ENCODE data around the gene NTN1. TPM values are rescaled to one million over a fixed set of nuclear protein-coding genes. Genes with fewer than 3 reads are reported as not detected.
"Not testable (repeated sequence)": the region's sequence is repeated elsewhere in the genome, so short reads cannot be mapped to it uniquely, and the experiment has no call there.

NTN1 gene
- total RNA-seq, 2 experiments from 2014 or later = not detected

GRCh38 chr17:9254841-9255240, 233.5 kb downstream of the NTN1 start:
- Mint-ChIP-seq H3K27ac (no peak overlapping the region), H3K9me3 (ENCODE audit: insufficient read depth) (no peaks in the 10 kb centered on the region), H3K27me3 (ENCODE audit: low read depth) (no peaks in the 10 kb centered on the region), H3K4me3 (no peak overlapping the region), H3K36me3 (ENCODE audit: low read depth) (peaks cover 4% of the 10 kb centered on the region), H3K4me1 (ENCODE audit: low read depth) (peaks cover 31% of the 10 kb centered on the region)
- ATAC-seq (no peak), DNase-seq (no peak)
- CTCF ChIA-PET = no interaction called here
- POLR2A ChIA-PET = no interaction called here

- DNase-seq (no peak), ATAC-seq (no peak)
- Mint-ChIP-seq H3K36me3 (ENCODE audit: low read depth) (peaks cover 4% of the 10 kb centered on the region), H3K27ac (no peak overlapping the region), H3K9me3 (ENCODE audit: insufficient read depth) (no peaks in the 10 kb centered on the region), H3K4me3 (no peak overlapping the region), H3K27me3 (ENCODE audit: low read depth) (no peaks in the 10 kb centered on the region), H3K4me1 (ENCODE audit: low read depth) (peaks cover 31% of the 10 kb centered on the region)
- ChIA-PET CTCF (no interaction called here), POLR2A (no interaction called here)
Observed at GRCh38 chr17:9255833-9256232, 234.5 kb downstream of the NTN1 start.

- ATAC-seq (no peak), DNase-seq (no peak)
- no peaks in the 10 kb centered on the region for H3K9me3 Mint-ChIP-seq (ENCODE audit: insufficient read depth)
- H3K4me1 Mint-ChIP-seq (ENCODE audit: low read depth) = peaks cover 28% of the 10 kb centered on the region
- ChIA-PET POLR2A (no interaction called here), CTCF (no interaction called here)
- H3K27me3 Mint-ChIP-seq (ENCODE audit: low read depth) = no peaks in the 10 kb centered on the region
- no peak overlapping the region for H3K4me3 Mint-ChIP-seq
- H3K27ac Mint-ChIP-seq = no peak overlapping the region
- H3K36me3 Mint-ChIP-seq (ENCODE audit: low read depth) = peaks cover 4% of the 10 kb centered on the region
Observed at GRCh38 chr17:9256361-9256750, 235.0 kb downstream of the NTN1 start.

- DNase-seq (no peak), ATAC-seq (no peak)
- Mint-ChIP-seq H3K27me3 (ENCODE audit: low read depth) (no peaks in the 10 kb centered on the region), H3K4me3 (no peak overlapping the region), H3K9me3 (ENCODE audit: insufficient read depth) (no peaks in the 10 kb centered on the region), H3K27ac (no peak overlapping the region), H3K36me3 (ENCODE audit: low read depth) (peaks cover 4% of the 10 kb centered on the region), H3K4me1 (ENCODE audit: low read depth) (peaks cover 27% of the 10 kb centered on the region)
- ChIA-PET CTCF (no interaction called here), POLR2A (no interaction called here)
Observed at GRCh38 chr17:9256751-9257629, 235.7 kb downstream of the NTN1 start.

GRCh38 chr17:9257630-9257965, 236.3 kb downstream of the NTN1 start:
- POLR2A ChIA-PET, H3K27ac Mint-ChIP-seq: not testable (repeated sequence)

GRCh38 chr17:9258115-9259015, 237.1 kb downstream of the NTN1 start:
- H3K36me3 Mint-ChIP-seq (ENCODE audit: low read depth) = peaks cover 2% of the 10 kb centered on the region
- CTCF ChIA-PET = no interaction called here
- no peak for DNase-seq
- no peaks in the 10 kb centered on the region for H3K27me3 Mint-ChIP-seq (ENCODE audit: low read depth)
- POLR2A ChIA-PET = interaction anchor here (0.6 kb wide), 1 partner anchor 17 kb away, joined by 3 read pairs; no protein-coding TSS in a partner anchor
- no peak overlapping the region for H3K4me3 Mint-ChIP-seq
- H3K4me1 Mint-ChIP-seq (ENCODE audit: low read depth) = peaks cover 16% of the 10 kb centered on the region
- no peak overlapping the region for H3K27ac Mint-ChIP-seq
- no peaks in the 10 kb centered on the region for H3K9me3 Mint-ChIP-seq (ENCODE audit: insufficient read depth)
- ATAC-seq = no peak

More at GRCh38 chr17:9257630-9257965, 236.3 kb downstream of the NTN1 start:
- H3K36me3 Mint-ChIP-seq (ENCODE audit: low read depth); H3K9me3 Mint-ChIP-seq (ENCODE audit: insufficient read depth); DNase-seq; ATAC-seq; CTCF ChIA-PET; H3K27me3 Mint-ChIP-seq (ENCODE audit: low read depth); H3K4me3 Mint-ChIP-seq: not testable (repeated sequence)
- H3K4me1 Mint-ChIP-seq (ENCODE audit: low read depth) = peaks cover 23% of the 10 kb centered on the region

GRCh38 chr17:9259419-9259818, 238.1 kb downstream of the NTN1 start:
- no peak for DNase-seq
- CTCF ChIA-PET = no interaction called here
- no peak overlapping the region for H3K27ac Mint-ChIP-seq
- H3K9me3 Mint-ChIP-seq (ENCODE audit: insufficient read depth) = no peaks in the 10 kb centered on the region
- POLR2A ChIA-PET = interaction anchor here (0.6 kb wide), 1 partner anchor 18 kb away, joined by 3 read pairs; no protein-coding TSS in a partner anchor
- H3K36me3 Mint-ChIP-seq (ENCODE audit: low read depth) = peaks cover 2% of the 10 kb centered on the region
- H3K4me3 Mint-ChIP-seq = no peak overlapping the region
- H3K27me3 Mint-ChIP-seq (ENCODE audit: low read depth) = no peaks in the 10 kb centered on the region
- H3K4me1 Mint-ChIP-seq (ENCODE audit: low read depth) = peaks cover 13% of the 10 kb centered on the region
- ATAC-seq = no peak

GRCh38 chr17:9261081-9262012, 240.0 kb downstream of the NTN1 start:
- Mint-ChIP-seq H3K27ac (no peak overlapping the region), H3K4me1 (ENCODE audit: low read depth) (peaks cover 13% of the 10 kb centered on the region), H3K27me3 (ENCODE audit: low read depth) (no peaks in the 10 kb centered on the region), H3K9me3 (ENCODE audit: insufficient read depth) (no peaks in the 10 kb centered on the region), H3K4me3 (no peak overlapping the region), H3K36me3 (ENCODE audit: low read depth) (peaks cover 2% of the 10 kb centered on the region)
- POLR2A ChIA-PET = no interaction called here
- no peak for ATAC-seq
- CTCF ChIA-PET = no interaction called here
- no peak for DNase-seq

- ChIA-PET CTCF (no interaction called here), POLR2A (no interaction called here)
- Mint-ChIP-seq H3K27ac (no peak overlapping the region), H3K27me3 (ENCODE audit: low read depth) (no peaks in the 10 kb centered on the region), H3K4me1 (ENCODE audit: low read depth) (no peaks in the 10 kb centered on the region), H3K9me3 (ENCODE audit: insufficient read depth) (no peaks in the 10 kb centered on the region), H3K4me3 (no peak overlapping the region), H3K36me3 (ENCODE audit: low read depth) (no peaks in the 10 kb centered on the region)
- DNase-seq (no peak), ATAC-seq (no peak)
Observed at GRCh38 chr17:9266031-9266680, 244.8 kb downstream of the NTN1 start.

GRCh38 chr17:9266697-9267117, 245.4 kb downstream of the NTN1 start:
- CTCF ChIA-PET = no interaction called here
- Mint-ChIP-seq H3K4me1 (ENCODE audit: low read depth) (no peaks in the 10 kb centered on the region), H3K36me3 (ENCODE audit: low read depth) (no peaks in the 10 kb centered on the region), H3K9me3 (ENCODE audit: insufficient read depth) (no peaks in the 10 kb centered on the region), H3K27me3 (ENCODE audit: low read depth) (no peaks in the 10 kb centered on the region), H3K4me3 (no peak overlapping the region), H3K27ac (no peak overlapping the region)
- no peak for DNase-seq
- POLR2A ChIA-PET = no interaction called here
- ATAC-seq = no peak

- ATAC-seq = no peak
- no peak for DNase-seq
- H3K27me3 Mint-ChIP-seq (ENCODE audit: low read depth) = no peaks in the 10 kb centered on the region
- no peak overlapping the region for H3K27ac Mint-ChIP-seq
- ChIA-PET POLR2A (no interaction called here), CTCF (no interaction called here)
- peaks cover 3% of the 10 kb centered on the region for H3K4me1 Mint-ChIP-seq (ENCODE audit: low read depth)
- H3K4me3 Mint-ChIP-seq = no peak overlapping the region
- H3K36me3 Mint-ChIP-seq (ENCODE audit: low read depth) = no peaks in the 10 kb centered on the region
- H3K9me3 Mint-ChIP-seq (ENCODE audit: insufficient read depth) = no peaks in the 10 kb centered on the region
Observed at GRCh38 chr17:9268546-9268945, 247.2 kb downstream of the NTN1 start.

Data from activated CD8-positive, alpha-beta T cell treated with anti-CD3 and anti-CD28 coated beads, Interleukin-2, amount 10 ng/mL, durations not matched to agents 7 days and 5 days (primary cell).